ENCODE results near the gene PDZD8.
"Not testable (repeated sequence)": the region's sequence is repeated elsewhere in the genome, so short reads cannot be mapped to it uniquely, and the experiment has no call there.

Gene PDZD8

GRCh38 chr10:117299435-117299834 is 75.8 kb downstream of the PDZD8 start:
- H3K36me3 ChIP-seq (ENCODE audit: control insufficient read depth, insufficient read depth, low read length), result no peaks in the 10 kb centered on the region
- no peaks in the 10 kb centered on the region for H3K27me3 ChIP-seq (replicated peaks; ENCODE audit: control insufficient read depth, insufficient read depth, low read length)

GRCh38 chr10:117298219-117298618 is 77.0 kb downstream of the PDZD8 start:
- no peaks in the 10 kb centered on the region for H3K36me3 ChIP-seq (ENCODE audit: control insufficient read depth, insufficient read depth, low read length)
- no peak overlapping the region for H3K4me3 ChIP-seq (replicated peaks; ENCODE audit: low read depth, low read length)
- TF ChIP-seq CTCF (IDR thresholded peaks at IDR 0.05; ENCODE audit: insufficient read depth, low read length, poor library complexity, severe bottlenecking), result no peak
- DNase-seq (ENCODE audit: extremely low read depth, insufficient read length), result no peak
- H3K27me3 ChIP-seq (replicated peaks; ENCODE audit: control insufficient read depth, insufficient read depth, low read length), result no peaks in the 10 kb centered on the region

More at GRCh38 chr10:117299435-117299834, 75.8 kb downstream of the PDZD8 start:
- no peak overlapping the region for H3K4me3 ChIP-seq (replicated peaks; ENCODE audit: low read depth, low read length)
- no peak for DNase-seq (ENCODE audit: extremely low read depth, insufficient read length)
- TF ChIP-seq CTCF (IDR thresholded peaks at IDR 0.05; ENCODE audit: insufficient read depth, low read length, poor library complexity, severe bottlenecking), result no peak

- no peak for DNase-seq (ENCODE audit: extremely low read depth, insufficient read length)
- H3K27me3 ChIP-seq (replicated peaks; ENCODE audit: control insufficient read depth, insufficient read depth, low read length), result no peaks in the 10 kb centered on the region
- TF ChIP-seq CTCF (IDR thresholded peaks at IDR 0.05; ENCODE audit: insufficient read depth, low read length, poor library complexity, severe bottlenecking), result no peak
- H3K36me3 ChIP-seq (ENCODE audit: control insufficient read depth, insufficient read depth, low read length), result no peaks in the 10 kb centered on the region
- H3K4me3 ChIP-seq (replicated peaks; ENCODE audit: low read depth, low read length), result no peak overlapping the region
Measured at GRCh38 chr10:117294735-117295134, 80.5 kb downstream of the PDZD8 start.

- Histone ChIP-seq H3K36me3 (ENCODE audit: control insufficient read depth, insufficient read depth, low read length) (no peaks in the 10 kb centered on the region), H3K27me3 (replicated peaks; ENCODE audit: control insufficient read depth, insufficient read depth, low read length) (no peaks in the 10 kb centered on the region), H3K4me3 (replicated peaks; ENCODE audit: low read depth, low read length) (no peak overlapping the region)
- no peak for DNase-seq (ENCODE audit: extremely low read depth, insufficient read length)
- TF ChIP-seq CTCF (IDR thresholded peaks at IDR 0.05; ENCODE audit: insufficient read depth, low read length, poor library complexity, severe bottlenecking), result no peak
Measured at GRCh38 chr10:117294039-117294645, 81.1 kb downstream of the PDZD8 start.

- not testable (repeated sequence) for DNase-seq (ENCODE audit: extremely low read depth, insufficient read length); H3K27me3 ChIP-seq (replicated peaks; ENCODE audit: control insufficient read depth, insufficient read depth, low read length); H3K4me3 ChIP-seq (replicated peaks; ENCODE audit: low read depth, low read length); H3K36me3 ChIP-seq (ENCODE audit: control insufficient read depth, insufficient read depth, low read length)
Measured at GRCh38 chr10:117290872-117291271, 84.4 kb downstream of the PDZD8 start.

- no peaks in the 10 kb centered on the region for H3K27me3 ChIP-seq (replicated peaks; ENCODE audit: control insufficient read depth, insufficient read depth, low read length)
- peaks cover 4% of the 10 kb centered on the region; the same call in 1 of the 2 replicates for H3K36me3 ChIP-seq (ENCODE audit: control insufficient read depth, insufficient read depth, low read length)
- TF ChIP-seq CTCF (IDR thresholded peaks at IDR 0.05; ENCODE audit: insufficient read depth, low read length, poor library complexity, severe bottlenecking), result no peak
Measured at GRCh38 chr10:117284716-117285494, 90.3 kb downstream of the PDZD8 start.

More at GRCh38 chr10:117284716-117285494, 90.3 kb downstream of the PDZD8 start:
- H3K4me3 ChIP-seq (replicated peaks; ENCODE audit: low read depth, low read length), result no peak overlapping the region
- DNase-seq (ENCODE audit: extremely low read depth, insufficient read length), result no peak

Measured in GM06990 (cell line).